ENCODE measurements around the gene PTPRR. TPM values are rescaled to one million over a fixed set of nuclear protein-coding genes. Genes with fewer than 3 reads are reported as not detected.

PTPRR gene
- polyA plus RNA-seq, 1 of the 3 experiments (the other 2 are of a cell fraction), result 1.4 TPM

DNA sequence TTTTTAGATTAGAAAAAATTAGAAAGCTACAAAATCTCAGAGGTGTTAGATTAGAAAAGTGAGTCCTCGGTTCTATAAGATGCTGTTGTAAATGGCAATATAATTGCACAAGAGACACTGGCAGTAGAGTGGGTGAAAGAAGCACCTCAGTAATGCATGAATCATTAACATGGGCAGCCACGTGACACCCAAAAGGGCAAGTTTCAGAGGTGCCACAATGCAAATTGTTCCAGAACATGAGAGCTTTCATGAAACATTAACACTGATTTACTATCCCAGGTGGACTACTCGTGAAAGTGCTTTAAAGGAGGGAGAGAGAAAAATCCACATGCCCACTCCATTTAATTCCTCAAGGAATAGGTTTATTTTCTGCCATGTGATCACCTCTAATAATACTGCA lies 108.4 kb downstream of the PTPRR start:
- Histone ChIP-seq H3K4me1 (ENCODE audit: control insufficient read depth in 1 of 2, insufficient read depth in 2 of 2, low read depth in 1 of 2, low read length in 1 of 2) (no peaks in the 10 kb centered on the region; a peak in 1 of 4 replicates), H2AFZ (ENCODE audit: low read depth) (no peak overlapping the region), H3K9me3 (no peaks in the 10 kb centered on the region), H3F3A (replicated peaks; ENCODE audit: insufficient read depth) (no peaks in the 10 kb centered on the region), H3K36me3 (replicated peaks in 1 of 2; ENCODE audit: control insufficient read depth in 1 of 2, insufficient read depth in 2 of 2, low read length in 1 of 2) (no peaks in the 10 kb centered on the region), H3K4me3 (ENCODE audit: low read depth in 2 of 2, low read length in 1 of 2) (no peak overlapping the region), H3K9me2 (no peaks in the 10 kb centered on the region), H3K27me3 (ENCODE audit: insufficient read depth) (no peaks in the 10 kb centered on the region), H3K79me2 (ENCODE audit: insufficient read depth) (no peaks in the 10 kb centered on the region), H3K27ac (ENCODE audit: low read depth in 2 of 2, low read length in 1 of 2) (no peak overlapping the region), H3K9ac (no peak overlapping the region), H3K4me2 (no peak overlapping the region), H4K20me1 (ENCODE audit: insufficient read depth) (no peaks in the 10 kb centered on the region)
- WGBS (ENCODE audit: low lambda C conversion rate), result 16% methylated on average over 3 of the region's 3 CpGs
- ChIA-PET CTCF (interaction anchor here (0.7 to 1.6 kb wide), 3 partner anchors 11 to 26 kb away, joined by 3 read pairs; no protein-coding TSS in a partner anchor), POLR2A (no interaction called here)
- DNase-seq, result no peak
- TF ChIP-seq MXI1 (IDR thresholded peaks at IDR 0.05; ENCODE audit: low read depth, low read length) (no peak), MAX (IDR thresholded peaks at IDR 0.05; ENCODE audit: low read depth) (no peak), FOXJ3 (CRISPR knock-in tag; IDR thresholded peaks at IDR 0.05) (no peak), RCOR1 (IDR thresholded peaks at IDR 0.05; ENCODE audit: low read length) (no peak), NRF1 (IDR thresholded peaks at IDR 0.05; ENCODE audit: low read depth, low read length) (no peak), POLR2AphosphoS5 (IDR thresholded peaks at IDR 0.05; ENCODE audit: low read depth, low read length) (no peak), FOXM1 (IDR thresholded peaks at IDR 0.05; ENCODE audit: low read depth) (no peak), RFX5 (IDR thresholded peaks at IDR 0.05; ENCODE audit: low read length) (no peak), SIN3A (IDR thresholded peaks at IDR 0.05; ENCODE audit: borderline replicate concordance, low read depth, low read length) (no peak), GABPA (IDR thresholded peaks at IDR 0.05; ENCODE audit: low read depth) (no peak), SMC3 (IDR thresholded peaks at IDR 0.05; ENCODE audit: low read depth, low read length) (no peak), EZH2phosphoT487 (IDR thresholded peaks at IDR 0.05; ENCODE audit: borderline replicate concordance, low read depth) (no peak)
- TF ChIP-seq, protein P1, sequence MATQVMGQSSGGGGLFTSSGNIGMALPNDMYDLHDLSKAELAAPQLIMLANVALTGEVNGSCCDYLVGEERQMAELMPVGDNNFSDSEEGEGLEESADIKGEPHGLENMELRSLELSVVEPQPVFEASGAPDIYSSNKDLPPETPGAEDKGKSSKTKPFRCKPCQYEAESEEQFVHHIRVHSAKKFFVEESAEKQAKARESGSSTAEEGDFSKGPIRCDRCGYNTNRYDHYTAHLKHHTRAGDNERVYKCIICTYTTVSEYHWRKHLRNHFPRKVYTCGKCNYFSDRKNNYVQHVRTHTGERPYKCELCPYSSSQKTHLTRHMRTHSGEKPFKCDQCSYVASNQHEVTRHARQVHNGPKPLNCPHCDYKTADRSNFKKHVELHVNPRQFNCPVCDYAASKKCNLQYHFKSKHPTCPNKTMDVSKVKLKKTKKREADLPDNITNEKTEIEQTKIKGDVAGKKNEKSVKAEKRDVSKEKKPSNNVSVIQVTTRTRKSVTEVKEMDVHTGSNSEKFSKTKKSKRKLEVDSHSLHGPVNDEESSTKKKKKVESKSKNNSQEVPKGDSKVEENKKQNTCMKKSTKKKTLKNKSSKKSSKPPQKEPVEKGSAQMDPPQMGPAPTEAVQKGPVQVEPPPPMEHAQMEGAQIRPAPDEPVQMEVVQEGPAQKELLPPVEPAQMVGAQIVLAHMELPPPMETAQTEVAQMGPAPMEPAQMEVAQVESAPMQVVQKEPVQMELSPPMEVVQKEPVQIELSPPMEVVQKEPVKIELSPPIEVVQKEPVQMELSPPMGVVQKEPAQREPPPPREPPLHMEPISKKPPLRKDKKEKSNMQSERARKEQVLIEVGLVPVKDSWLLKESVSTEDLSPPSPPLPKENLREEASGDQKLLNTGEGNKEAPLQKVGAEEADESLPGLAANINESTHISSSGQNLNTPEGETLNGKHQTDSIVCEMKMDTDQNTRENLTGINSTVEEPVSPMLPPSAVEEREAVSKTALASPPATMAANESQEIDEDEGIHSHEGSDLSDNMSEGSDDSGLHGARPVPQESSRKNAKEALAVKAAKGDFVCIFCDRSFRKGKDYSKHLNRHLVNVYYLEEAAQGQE (IDR thresholded peaks at IDR 0.05; ENCODE audit: low read depth, low read length), result no peak
- TF ChIP-seq, protein P2, sequence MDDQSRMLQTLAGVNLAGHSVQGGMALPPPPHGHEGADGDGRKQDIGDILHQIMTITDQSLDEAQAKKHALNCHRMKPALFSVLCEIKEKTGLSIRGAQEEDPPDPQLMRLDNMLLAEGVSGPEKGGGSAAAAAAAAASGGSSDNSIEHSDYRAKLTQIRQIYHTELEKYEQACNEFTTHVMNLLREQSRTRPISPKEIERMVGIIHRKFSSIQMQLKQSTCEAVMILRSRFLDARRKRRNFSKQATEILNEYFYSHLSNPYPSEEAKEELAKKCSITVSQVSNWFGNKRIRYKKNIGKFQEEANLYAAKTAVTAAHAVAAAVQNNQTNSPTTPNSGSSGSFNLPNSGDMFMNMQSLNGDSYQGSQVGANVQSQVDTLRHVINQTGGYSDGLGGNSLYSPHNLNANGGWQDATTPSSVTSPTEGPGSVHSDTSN (IDR thresholded peaks at IDR 0.05), result no peak
- TF ChIP-seq, protein P3, sequence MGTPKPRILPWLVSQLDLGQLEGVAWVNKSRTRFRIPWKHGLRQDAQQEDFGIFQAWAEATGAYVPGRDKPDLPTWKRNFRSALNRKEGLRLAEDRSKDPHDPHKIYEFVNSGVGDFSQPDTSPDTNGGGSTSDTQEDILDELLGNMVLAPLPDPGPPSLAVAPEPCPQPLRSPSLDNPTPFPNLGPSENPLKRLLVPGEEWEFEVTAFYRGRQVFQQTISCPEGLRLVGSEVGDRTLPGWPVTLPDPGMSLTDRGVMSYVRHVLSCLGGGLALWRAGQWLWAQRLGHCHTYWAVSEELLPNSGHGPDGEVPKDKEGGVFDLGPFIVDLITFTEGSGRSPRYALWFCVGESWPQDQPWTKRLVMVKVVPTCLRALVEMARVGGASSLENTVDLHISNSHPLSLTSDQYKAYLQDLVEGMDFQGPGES (IDR thresholded peaks at IDR 0.05; ENCODE audit: low read depth, low read length), result no peak
- TF ChIP-seq, protein P4, sequence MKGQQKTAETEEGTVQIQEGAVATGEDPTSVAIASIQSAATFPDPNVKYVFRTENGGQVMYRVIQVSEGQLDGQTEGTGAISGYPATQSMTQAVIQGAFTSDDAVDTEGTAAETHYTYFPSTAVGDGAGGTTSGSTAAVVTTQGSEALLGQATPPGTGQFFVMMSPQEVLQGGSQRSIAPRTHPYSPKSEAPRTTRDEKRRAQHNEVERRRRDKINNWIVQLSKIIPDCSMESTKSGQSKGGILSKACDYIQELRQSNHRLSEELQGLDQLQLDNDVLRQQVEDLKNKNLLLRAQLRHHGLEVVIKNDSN (IDR thresholded peaks at IDR 0.05; ENCODE audit: borderline replicate concordance, low read depth), result no peak
